HS-5 (cell line): ENCODE measurements around the gene VPS9D1.
A peak's percentile ranks its signal among the peaks of the same experiment; 100 is the strongest.

Experiments
- DNase-seq: peaks from one replicate; pipeline ENCODE4 v3.0.0-alpha.2; 2012; ENCODE audit warnings: low read depth

Gene VPS9D1

GRCh38 chr16:89660146-89660545 lies 60.6 kb downstream of the VPS9D1 start:
- no peak for DNase-seq

- DNase-seq, result no peak
These were observed 62.3 kb downstream of the VPS9D1 start for GRCh38 chr16:89658221-89658879.

GRCh38 chr16:89657442-89658220 lies 63.1 kb downstream of the VPS9D1 start, which contains the start of the genes CHMP1A and SPATA33:
CHMP1A (minus strand) TSS chr16:89657708; CDS start chr16:89657588, 120 bp downstream.
SPATA33 (plus strand) TSS chr16:89657836; CDS start chr16:89657912, 76 bp downstream.
- DNase-seq, result peak; percentile 23
